HepG2 (cell line): ENCODE results near the gene SGCD. TPM values are rescaled to one million over a fixed set of nuclear protein-coding genes. Genes with fewer than 3 reads are reported as not detected.

Experiments used
- ATAC-seq: fragments of 200-7000 bp; cut with Tn5 transposase; 3 replicates; pipeline ENCODE4 v1.9.1; 2020; ENCODE audit warnings: mild to moderate bottlenecking, moderate library complexity
- BruUV-seq: library from RNA; stranded (reverse); fragments of 400-500 nt; replicated peaks from 2 replicates; lab custom pipeline; 2021; lab: Mats Ljungman, UMichigan
- CTCF ChIA-PET: fragments of 300-600 bp; formaldehyde crosslinking; extraction: SDS; loops from one replicate; lab custom pipeline; 2021; ENCODE audit warnings: low total read pairs, inconsistent platforms, low intra/inter-chr PET ratio; lab: Yijun Ruan, JAX
- POLR2A ChIA-PET: fragments of 350-600 bp; sonication (Branson Sonifier 250); formaldehyde crosslinking; loops from one replicate; lab custom pipeline; 2020; ENCODE audit warnings: antibody characterized with exemption, inconsistent platforms; lab: Yijun Ruan, JAX
- DNase-seq: peaks from one replicate; pipeline ENCODE4 v3.0.0-alpha.2; 2015; ENCODE audit warnings: low spot score
- FAIRE-seq: peaks from 3 replicates; lab custom pipeline; 2011; peaks lifted over from hg19 to GRCh38; lab: Jason Lieb, UNC
- H2AFZ ChIP-seq: one replicate; pipeline ENCODE4 v1.6.1; 2011; ENCODE audit warnings: low read length, inconsistent platforms
- H3K27ac ChIP-seq: fragments of 300-600 bp; 3 replicates; pipeline ENCODE4 v1.8.0; 2011; ENCODE audit warnings: mixed run types, mild to moderate bottlenecking, mixed read lengths, low read length, inconsistent platforms; ENCODE audit not compliant: insufficient read depth; ENCODE audit errors: extremely low read length
- H3K27me3 ChIP-seq, 2 experiments: fragments of 200-600 bp in 1 of 2; 2 replicates in 1 of 2; 3 replicates in 1 of 2; pipeline versions ENCODE4 v1.6.0 to v1.8.0; 2011; ENCODE audit warnings: low read length in 2 of 2, mild to moderate bottlenecking in 2 of 2, moderate library complexity in 2 of 2, inconsistent platforms in 1 of 2; ENCODE audit not compliant: insufficient read depth in 2 of 2, control insufficient read depth in 1 of 2
- H3K36me3 ChIP-seq, 2 experiments: fragments of 200-600 bp in 1 of 2; replicated peaks in 1 of 2; 2 replicates in 1 of 2; 3 replicates in 1 of 2; pipeline versions ENCODE4 v1.5.1 to v1.8.0; 2011; ENCODE audit warnings: low read length in 2 of 2, inconsistent platforms in 1 of 2; ENCODE audit not compliant: insufficient read depth in 2 of 2, control insufficient read depth in 1 of 2
- H3K4me1 ChIP-seq: 2 replicates; pipeline ENCODE4 v1.5.1; 2012; ENCODE audit warnings: low read length, inconsistent platforms; ENCODE audit not compliant: insufficient read depth
- H3K4me2 ChIP-seq: 2 replicates; pipeline ENCODE4 v1.6.0; 2011; ENCODE audit warnings: low read depth, low read length, inconsistent platforms
- H3K4me3 ChIP-seq, 3 experiments: fragments of 200-600 bp in 1 of 3; sonication (generic), shearing (Covaris generic) in 1 of 3; replicated peaks in 1 of 3; 2 replicates each; pipeline ENCODE4 v1.5.1; 2011 to 2016; ENCODE audit warnings: low read length in 3 of 3, inconsistent platforms in 2 of 3, low read depth in 2 of 3, mild to moderate bottlenecking in 2 of 3, control low read depth in 1 of 3, mixed read lengths in 1 of 3; ENCODE audit not compliant: insufficient read depth in 1 of 3
- H3K79me2 ChIP-seq: one replicate; pipeline ENCODE4 v1.6.1; 2011; ENCODE audit warnings: low read length, inconsistent platforms; ENCODE audit not compliant: insufficient read depth
- H3K9ac ChIP-seq: 2 replicates; pipeline ENCODE4 v1.6.0; 2011; ENCODE audit warnings: mild to moderate bottlenecking, low read depth, low read length, inconsistent platforms; ENCODE audit not compliant: insufficient read depth
- H3K9me3 ChIP-seq: 2 replicates; pipeline ENCODE4 v1.5.1; 2012; ENCODE audit warnings: mild to moderate bottlenecking, low read length
- H4K20me1 ChIP-seq: 2 replicates; pipeline ENCODE4 v1.6.0; 2011; ENCODE audit warnings: inconsistent platforms, mild to moderate bottlenecking, low read length, moderate library complexity; ENCODE audit not compliant: insufficient read depth
- CC2D1A ChIP-seq: sonication (generic); formaldehyde crosslinking; IDR thresholded peaks from 2 replicates; pipeline ENCODE4 v1.8.1; 2023; ENCODE audit warnings: mild to moderate bottlenecking, missing genetic modification reagents
- CREM ChIP-seq, 2 experiments: sonication (generic) in 1 of 2; formaldehyde crosslinking in 1 of 2; IDR thresholded peaks; 2 replicates each; pipeline versions ENCODE4 v1.4.0 to v1.6.1; 2016 to 2020; ENCODE audit warnings: antibody characterized with exemption in 1 of 2, mild to moderate bottlenecking in 1 of 2, missing genetic modification reagents in 1 of 2
- MAFF ChIP-seq: IDR thresholded peaks from 2 replicates; pipeline ENCODE4 v1.6.1; 2011; ENCODE audit warnings: low read depth, low read length, improper control_type of control experiment
- MAFK ChIP-seq, 2 experiments: IDR thresholded peaks in 1 of 2; conservative IDR thresholded peaks in 1 of 2; 2 replicates each; pipeline ENCODE4 v1.6.1; 2011; ENCODE audit warnings: improper control_type of control experiment in 2 of 2, low read length in 2 of 2
- WGBS: methylation state at CpG from one replicate; pipeline ENCODE4 v1.1.6; 2017; ENCODE audit warnings: low lambda C conversion rate; 5-methylcytosine and 5-hydroxymethylcytosine counted together
- in situ Hi-C: cut with HindIII; loops from 2 replicates; pipeline ENCODE4 v1.10.0; 2017; ENCODE audit warnings: low pct_unique_long_range_greater_than_20kb; ENCODE audit not compliant: extremely low pct_ligation_motif_present
- intact Hi-C: fragments of 100-400 bp; cut with micrococcal nuclease; formaldehyde crosslinking; loops from one replicate; pipeline ENCODE4 v1.10.0; 2022; ENCODE audit not compliant: unreplicated experiment
- polyA plus RNA-seq, 8 experiments: library from polyadenylated mRNA; depleted of rRNA in 3 of 8; stranded (reverse) in 7 of 8; unstranded in 1 of 8; fragments of >200 nt; fragmentation: Illumina TruSeq in 4 of 8; extraction: Trizol in 4 of 8; gene quantifications; 2 replicates each; pipeline versions ENCODE4 v1.2.1 to v1.2.3, GENCODE V29; 2011 to 2016; ENCODE audit warnings: low read depth in 4 of 8, missing spikeins in 1 of 8, mixed read lengths in 1 of 8; ENCODE audit not compliant: insufficient read depth in 1 of 8
- total RNA-seq, 5 experiments: library from RNA; depleted of rRNA; stranded (reverse); fragments of >200 nt; fragmentation: Illumina TruSeq; extraction: Trizol; gene quantifications; 2 replicates each; pipeline ENCODE4 v1.2.3, GENCODE V29; 2016; ENCODE audit warnings: low read depth in 1 of 5
- TF ChIP-seq, protein P1 (sequence below): sonication (generic); formaldehyde crosslinking; IDR thresholded peaks from 2 replicates; pipeline ENCODE4 v1.5.0; 2020; ENCODE audit warnings: mild to moderate bottlenecking, missing genetic modification reagents, borderline replicate concordance

Gene SGCD
- total and polyA plus RNA-seq, 2 of the 13 experiments (the other 11 are each of a cell fraction or from before 2014, with no cell fraction given), result not detected

DNA sequence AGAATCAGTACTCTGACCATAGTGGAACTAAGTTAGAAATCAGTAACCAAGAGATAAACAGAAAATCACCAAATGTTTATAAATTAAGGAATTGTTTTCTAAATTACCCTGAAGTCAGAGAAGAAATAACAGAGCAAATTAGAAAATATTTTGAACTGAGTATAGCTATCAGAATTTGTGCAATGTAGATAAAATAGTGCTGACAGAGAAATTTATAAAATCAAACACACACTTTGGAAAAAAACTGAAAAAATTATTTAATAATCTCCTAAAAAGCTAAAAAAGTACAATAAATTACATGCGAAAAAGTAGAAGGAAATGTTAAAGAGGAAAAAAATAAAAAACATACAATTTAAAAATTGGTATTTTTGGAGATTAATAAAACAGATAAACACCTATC, 486.0 kb downstream of the SGCD start:
- Histone ChIP-seq H3K9me3 (no peaks in the 10 kb centered on the region), H3K27me3 (no peaks in the 10 kb centered on the region), H3K4me3 (no peak overlapping the region), H2AFZ (no peak overlapping the region), H4K20me1 (no peaks in the 10 kb centered on the region), H3K4me2 (no peak overlapping the region), H3K9ac (no peak overlapping the region), H3K36me3 (no peaks in the 10 kb centered on the region), H3K4me1 (no peaks in the 10 kb centered on the region), H3K79me2 (no peaks in the 10 kb centered on the region), H3K27ac (no peak overlapping the region)
- no peak for FAIRE-seq
- BruUV-seq, result no TSS peak
- no peak for ATAC-seq
- TF ChIP-seq CC2D1A (CRISPR knock-in tag) (no peak), CREM (IDR thresholded peaks at IDR 0.05) (no peak), CREM (CRISPR knock-in tag; IDR thresholded peaks at IDR 0.05) (no peak), MAFF (peak; percentile 58), MAFK (conservative IDR thresholded peaks at IDR 0.05 in 1 of 2, IDR thresholded peaks at IDR 0.05 in 1 of 2; ENCODE audit: low read length in 2 of 2) (peak in 1 of 2 experiments; percentile 72; a peak in 2 of 4 replicates)
- TF ChIP-seq, protein P1, sequence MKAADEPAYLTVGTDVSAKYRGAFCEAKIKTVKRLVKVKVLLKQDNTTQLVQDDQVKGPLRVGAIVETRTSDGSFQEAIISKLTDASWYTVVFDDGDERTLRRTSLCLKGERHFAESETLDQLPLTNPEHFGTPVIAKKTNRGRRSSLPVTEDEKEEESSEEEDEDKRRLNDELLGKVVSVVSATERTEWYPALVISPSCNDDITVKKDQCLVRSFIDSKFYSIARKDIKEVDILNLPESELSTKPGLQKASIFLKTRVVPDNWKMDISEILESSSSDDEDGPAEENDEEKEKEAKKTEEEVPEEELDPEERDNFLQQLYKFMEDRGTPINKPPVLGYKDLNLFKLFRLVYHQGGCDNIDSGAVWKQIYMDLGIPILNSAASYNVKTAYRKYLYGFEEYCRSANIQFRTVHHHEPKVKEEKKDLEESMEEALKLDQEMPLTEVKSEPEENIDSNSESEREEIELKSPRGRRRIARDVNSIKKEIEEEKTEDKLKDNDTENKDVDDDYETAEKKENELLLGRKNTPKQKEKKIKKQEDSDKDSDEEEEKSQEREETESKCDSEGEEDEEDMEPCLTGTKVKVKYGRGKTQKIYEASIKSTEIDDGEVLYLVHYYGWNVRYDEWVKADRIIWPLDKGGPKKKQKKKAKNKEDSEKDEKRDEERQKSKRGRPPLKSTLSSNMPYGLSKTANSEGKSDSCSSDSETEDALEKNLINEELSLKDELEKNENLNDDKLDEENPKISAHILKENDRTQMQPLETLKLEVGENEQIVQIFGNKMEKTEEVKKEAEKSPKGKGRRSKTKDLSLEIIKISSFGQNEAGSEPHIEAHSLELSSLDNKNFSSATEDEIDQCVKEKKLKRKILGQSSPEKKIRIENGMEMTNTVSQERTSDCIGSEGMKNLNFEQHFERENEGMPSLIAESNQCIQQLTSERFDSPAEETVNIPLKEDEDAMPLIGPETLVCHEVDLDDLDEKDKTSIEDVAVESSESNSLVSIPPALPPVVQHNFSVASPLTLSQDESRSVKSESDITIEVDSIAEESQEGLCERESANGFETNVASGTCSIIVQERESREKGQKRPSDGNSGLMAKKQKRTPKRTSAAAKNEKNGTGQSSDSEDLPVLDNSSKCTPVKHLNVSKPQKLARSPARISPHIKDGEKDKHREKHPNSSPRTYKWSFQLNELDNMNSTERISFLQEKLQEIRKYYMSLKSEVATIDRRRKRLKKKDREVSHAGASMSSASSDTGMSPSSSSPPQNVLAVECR (CRISPR knock-in tag), result no peak
- no peak for DNase-seq
- intact Hi-C loops (no loop called here), in situ Hi-C loops (no loop called here)
- POLR2A ChIA-PET, result no interaction called here
- CTCF ChIA-PET, result no interaction called here
- WGBS, result 0% methylated on average over 1 of the region's 1 CpG
